Endothelial cell of umbilical vein (primary cell): Measurements from ENCODE around the gene STK38L. TPM values are rescaled to one million over a fixed set of nuclear protein-coding genes. Genes with fewer than 3 reads are reported as not detected.

Experiments
- BruUV-seq: library from RNA; stranded (reverse); fragments of 400-500 nt; replicated peaks from 2 replicates; lab custom pipeline; 2021; lab: Mats Ljungman, UMichigan
- CTCF ChIA-PET: fragments of 300-600, 350-600 bp; sonication (Branson Sonifier 250); formaldehyde crosslinking; loops from one replicate; lab custom pipeline; 2021; ENCODE audit warnings: antibody characterized with exemption, inconsistent platforms; lab: Charles Lee
- POLR2A ChIA-PET: fragments of 300-600, 350-600 bp; sonication (Branson Sonifier 250); formaldehyde crosslinking; loops from one replicate; lab custom pipeline; 2021; ENCODE audit warnings: antibody characterized with exemption, inconsistent platforms; lab: Charles Lee
- DNase-seq: peaks from one replicate; pipeline ENCODE4 v3.0.0-alpha.2; 2011; ENCODE audit warnings: low read depth, low spot score
- FAIRE-seq: peaks from 2 replicates; lab custom pipeline; 2011; peaks lifted over from hg19 to GRCh38; lab: Jason Lieb, UNC
- H2AFZ ChIP-seq: 2 replicates; pipeline ENCODE4 v1.6.0; 2012; ENCODE audit warnings: low read depth, low read length, control low read depth, inconsistent platforms
- H3K27ac ChIP-seq: 2 replicates; pipeline ENCODE4 v1.5.1; 2011; ENCODE audit warnings: low read depth, mild to moderate bottlenecking, control low read depth, low read length, moderate library complexity; ENCODE audit not compliant: insufficient read depth
- H3K27me3 ChIP-seq, 2 experiments: 2 replicates each; pipeline versions ENCODE4 v1.6.0 to v1.6.1; 2011; ENCODE audit warnings: low read length in 2 of 2, mixed read lengths in 1 of 2; ENCODE audit not compliant: control insufficient read depth in 2 of 2, insufficient read depth in 2 of 2
- H3K36me3 ChIP-seq, 2 experiments: 2 replicates in 1 of 2; 3 replicates in 1 of 2; pipeline ENCODE4 v1.5.1; 2011; ENCODE audit warnings: low read length in 2 of 2, mild to moderate bottlenecking in 1 of 2, moderate library complexity in 1 of 2; ENCODE audit not compliant: control insufficient read depth in 2 of 2, insufficient read depth in 2 of 2; ENCODE audit errors: extremely low read depth in 1 of 2
- H3K4me1 ChIP-seq: 3 replicates; pipeline ENCODE4 v1.5.1; 2011; ENCODE audit warnings: mild to moderate bottlenecking, low read length; ENCODE audit not compliant: control insufficient read depth, insufficient read depth; ENCODE audit errors: extremely low read depth
- H3K4me2 ChIP-seq: 2 replicates; pipeline ENCODE4 v1.6.1; 2011; ENCODE audit warnings: low read length, control low read depth, mixed read lengths; ENCODE audit not compliant: insufficient read depth
- H3K4me3 ChIP-seq, 3 experiments: fragments of 200-600 bp in 1 of 3; sonication (generic), shearing (Covaris generic) in 1 of 3; replicated peaks in 1 of 3; 2 replicates each; pipeline ENCODE4 v1.5.1; 2011 to 2016; ENCODE audit warnings: control low read depth in 3 of 3, low read length in 3 of 3, mild to moderate bottlenecking in 2 of 3, inconsistent platforms in 1 of 3, low read depth in 1 of 3, moderate library complexity in 1 of 3; ENCODE audit not compliant: insufficient read depth in 1 of 3
- H3K79me2 ChIP-seq: 2 replicates; pipeline ENCODE4 v1.6.0; 2012; ENCODE audit warnings: low read length, inconsistent platforms; ENCODE audit not compliant: control insufficient read depth, insufficient read depth
- H3K9ac ChIP-seq: replicated peaks from 2 replicates; pipeline ENCODE3; 2011; ENCODE audit warnings: low read length, control low read depth; ENCODE audit not compliant: insufficient read depth; ENCODE audit errors: extremely low read depth
- H3K9me1 ChIP-seq: replicated peaks from 3 replicates; pipeline ENCODE4 v1.6.0; 2011; ENCODE audit warnings: mild to moderate bottlenecking, low read length; ENCODE audit not compliant: control insufficient read depth, insufficient read depth; ENCODE audit errors: extremely low read depth
- H3K9me3 ChIP-seq: replicated peaks from 2 replicates; pipeline ENCODE4 v1.5.1; 2012; ENCODE audit warnings: low read length, inconsistent platforms; ENCODE audit not compliant: control insufficient read depth, insufficient read depth
- H4K20me1 ChIP-seq: replicated peaks from 2 replicates; pipeline ENCODE3; 2011; ENCODE audit warnings: mild to moderate bottlenecking, low read length; ENCODE audit not compliant: control insufficient read depth, insufficient read depth; ENCODE audit errors: extremely low read depth
- EZH2 ChIP-seq: IDR thresholded peaks from 2 replicates; pipeline ENCODE4 v1.6.1; 2012; ENCODE audit warnings: borderline replicate concordance, low read depth, mild to moderate bottlenecking, moderate library complexity, low read length, inconsistent platforms; ENCODE audit not compliant: severe bottlenecking
- FOS ChIP-seq: IDR thresholded peaks from 2 replicates; pipeline ENCODE4 v1.6.1; 2011; ENCODE audit warnings: mild to moderate bottlenecking, low read length, moderate library complexity, borderline replicate concordance; ENCODE audit not compliant: insufficient read depth
- GATA2 ChIP-seq: IDR thresholded peaks from 2 replicates; pipeline ENCODE4 v1.7.0; 2011; ENCODE audit warnings: low read depth, mild to moderate bottlenecking, moderate library complexity, mixed read lengths, low read length; ENCODE audit not compliant: insufficient read length, insufficient read depth
- JUN ChIP-seq: IDR thresholded peaks from 2 replicates; pipeline ENCODE4 v1.6.1; 2011; ENCODE audit warnings: borderline replicate concordance, low read depth; ENCODE audit not compliant: insufficient read length, insufficient read depth
- MYC ChIP-seq: IDR thresholded peaks from one replicate; pipeline ENCODE4 v1.6.1; 2011; ENCODE audit warnings: mild to moderate bottlenecking, low read depth, low read length
- POLR2A ChIP-seq: IDR thresholded peaks from 2 replicates; pipeline ENCODE4 v1.6.1; 2012; ENCODE audit warnings: low read depth, mild to moderate bottlenecking, control low read depth, low read length
- POLR2AphosphoS5 ChIP-seq: IDR thresholded peaks from 2 replicates; pipeline ENCODE4 v1.6.1; 2012; ENCODE audit warnings: low read depth, mild to moderate bottlenecking, control low read depth, low read length, moderate library complexity; ENCODE audit not compliant: insufficient read depth
- dilution Hi-C: fragments of 300-500 bp; cut with MboI; formaldehyde crosslinking; loops from one replicate; pipeline ENCODE4 v1.15.0; 2019; ENCODE audit warnings: low sequenced_read_pairs; ENCODE audit not compliant: extremely low pct_ligation_motif_present
- intact Hi-C: fragments of 100-400 bp; cut with micrococcal nuclease; formaldehyde crosslinking; loops from one replicate; pipeline ENCODE4 v1.10.0; 2022
- polyA plus RNA-seq, 4 experiments: library from polyadenylated mRNA; depleted of rRNA in 3 of 4; stranded (reverse) in 3 of 4; unstranded in 1 of 4; fragments of >200 nt; gene quantifications; 2 replicates each; pipeline versions ENCODE4 v1.2.1 to v1.2.3, GENCODE V29; 2011 to 2012; ENCODE audit warnings: missing spikeins in 1 of 4
- total RNA-seq: library from RNA; stranded (reverse); gene quantifications from 2 replicates; pipeline ENCODE4 v1.2.3, GENCODE V29; 2021
- TF ChIP-seq, protein P1 (sequence below): IDR thresholded peaks from 2 replicates; pipeline ENCODE4 v1.6.1; 2011; ENCODE audit not compliant: insufficient read depth, insufficient read length
- TF ChIP-seq, protein P2 (sequence below), 2 donors: IDR thresholded peaks; 1 replicate in 1 of 2; 2 replicates in 1 of 2; pipeline ENCODE4 v1.5.1; 2011; ENCODE audit warnings: low read length in 2 of 2, mild to moderate bottlenecking in 2 of 2, moderate library complexity in 2 of 2, control low read depth in 1 of 2, inconsistent platforms in 1 of 2, low read depth in 1 of 2; ENCODE audit not compliant: insufficient read depth in 1 of 2; ENCODE audit errors: extremely low read depth in 1 of 2

Gene STK38L
- total and polyA plus RNA-seq, 2 donors (not counting 3 experiments of a cell fraction or from before 2014, with no cell fraction given), result 14.7 to 58.4 TPM

DNA sequence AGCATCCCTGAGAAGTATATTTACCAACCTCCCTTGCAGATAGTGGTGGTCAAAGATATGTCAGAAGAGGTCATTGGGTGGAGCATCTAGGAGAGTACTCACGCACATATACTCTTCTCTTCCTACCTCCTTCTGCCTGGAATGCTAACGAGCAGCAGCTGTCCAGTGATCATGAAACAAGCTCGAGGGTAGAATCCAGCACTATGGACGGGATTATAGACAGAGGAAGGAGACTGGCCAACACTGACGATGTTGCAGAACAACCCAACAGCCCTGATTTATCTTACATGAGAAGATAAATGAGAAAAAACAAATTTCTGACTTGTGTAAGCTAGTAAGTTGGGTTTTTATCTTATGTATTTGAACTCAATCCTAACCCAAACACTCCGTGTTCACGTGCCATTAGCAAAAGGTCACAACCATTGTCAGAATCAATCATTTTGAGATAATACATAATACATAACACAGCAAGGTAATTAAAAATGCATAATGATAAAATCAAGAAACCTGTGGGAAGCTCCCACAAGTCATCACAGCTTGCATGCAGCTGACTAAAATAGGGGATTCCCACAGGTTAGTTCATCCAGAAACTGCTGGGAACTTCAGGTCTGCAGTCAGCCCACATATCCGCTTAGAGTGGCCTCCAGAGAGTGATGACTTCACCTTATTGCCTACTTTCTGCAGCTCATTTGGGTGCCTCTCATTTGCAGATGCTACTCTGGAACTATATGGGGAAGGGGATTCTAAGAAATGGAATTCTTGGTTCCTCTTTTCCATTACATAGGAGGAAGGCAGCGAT, 36.3 kb upstream of the STK38L start:
- CTCF ChIA-PET, result no interaction called here
- Histone ChIP-seq H3K27me3 (no peaks in the 10 kb centered on the region), H4K20me1 (no peaks in the 10 kb centered on the region), H3K9me3 (no peaks in the 10 kb centered on the region), H3K36me3 (no peaks in the 10 kb centered on the region), H3K9ac (no peak overlapping the region), H3K4me1 (no peaks in the 10 kb centered on the region), H2AFZ (no peak overlapping the region), H3K9me1 (no peaks in the 10 kb centered on the region), H3K4me3 (no peak overlapping the region), H3K4me2 (no peak overlapping the region), H3K79me2 (no peaks in the 10 kb centered on the region), H3K27ac (no peak overlapping the region)
- BruUV-seq, result no TSS peak
- dilution Hi-C loops, result no loop called here
- DNase-seq (no peak), FAIRE-seq (no peak)
- intact Hi-C loops, result no loop called here
- TF ChIP-seq POLR2A (no peak), GATA2 (no peak), MYC (no peak), FOS (no peak), EZH2 (no peak), POLR2AphosphoS5 (no peak), JUN (no peak)
- TF ChIP-seq, protein P1, sequence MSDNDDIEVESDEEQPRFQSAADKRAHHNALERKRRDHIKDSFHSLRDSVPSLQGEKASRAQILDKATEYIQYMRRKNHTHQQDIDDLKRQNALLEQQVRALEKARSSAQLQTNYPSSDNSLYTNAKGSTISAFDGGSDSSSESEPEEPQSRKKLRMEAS, result no peak
- TF ChIP-seq, protein P2, sequence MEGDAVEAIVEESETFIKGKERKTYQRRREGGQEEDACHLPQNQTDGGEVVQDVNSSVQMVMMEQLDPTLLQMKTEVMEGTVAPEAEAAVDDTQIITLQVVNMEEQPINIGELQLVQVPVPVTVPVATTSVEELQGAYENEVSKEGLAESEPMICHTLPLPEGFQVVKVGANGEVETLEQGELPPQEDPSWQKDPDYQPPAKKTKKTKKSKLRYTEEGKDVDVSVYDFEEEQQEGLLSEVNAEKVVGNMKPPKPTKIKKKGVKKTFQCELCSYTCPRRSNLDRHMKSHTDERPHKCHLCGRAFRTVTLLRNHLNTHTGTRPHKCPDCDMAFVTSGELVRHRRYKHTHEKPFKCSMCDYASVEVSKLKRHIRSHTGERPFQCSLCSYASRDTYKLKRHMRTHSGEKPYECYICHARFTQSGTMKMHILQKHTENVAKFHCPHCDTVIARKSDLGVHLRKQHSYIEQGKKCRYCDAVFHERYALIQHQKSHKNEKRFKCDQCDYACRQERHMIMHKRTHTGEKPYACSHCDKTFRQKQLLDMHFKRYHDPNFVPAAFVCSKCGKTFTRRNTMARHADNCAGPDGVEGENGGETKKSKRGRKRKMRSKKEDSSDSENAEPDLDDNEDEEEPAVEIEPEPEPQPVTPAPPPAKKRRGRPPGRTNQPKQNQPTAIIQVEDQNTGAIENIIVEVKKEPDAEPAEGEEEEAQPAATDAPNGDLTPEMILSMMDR (IDR thresholded peaks at IDR 0.05; ENCODE audit: extremely low read depth in 1 of 2, insufficient read depth in 1 of 2, low read depth in 1 of 2, low read length in 2 of 2), result no peak
- POLR2A ChIA-PET, result no interaction called here
